BJ (cell line): ENCODE results near the gene ARFGEF3. TPM values are rescaled to one million over a fixed set of nuclear protein-coding genes. Genes with fewer than 3 reads are reported as not detected.

Experiments used
- CTCF ChIA-PET: fragments of 350-600 bp; formaldehyde crosslinking; extraction: SDS; loops from one replicate; lab custom pipeline; 2021; ENCODE audit warnings: antibody characterized with exemption, inconsistent platforms; lab: Yijun Ruan, JAX
- POLR2A ChIA-PET: fragments of 300-600 bp; sonication (Branson Sonifier 250); formaldehyde crosslinking; extraction: SDS; loops from one replicate; lab custom pipeline; 2021; ENCODE audit warnings: antibody characterized with exemption; lab: Charles Lee
- DNase-seq: peaks from one replicate; pipeline ENCODE4 v3.0.0-alpha.2; 2011; ENCODE audit warnings: low read depth
- H3K27me3 ChIP-seq: 2 replicates; pipeline ENCODE4 v1.6.0; 2011; ENCODE audit warnings: low read length; ENCODE audit not compliant: control insufficient read depth, insufficient read depth
- H3K36me3 ChIP-seq: 2 replicates; pipeline ENCODE4 v1.5.1; 2011; ENCODE audit warnings: low read length; ENCODE audit not compliant: control insufficient read depth, insufficient read depth
- H3K4me3 ChIP-seq: 2 replicates; pipeline ENCODE4 v1.5.1; 2011; ENCODE audit warnings: low read depth, mild to moderate bottlenecking, control low read depth, low read length
- CTCF ChIP-seq: IDR thresholded peaks from 2 replicates; pipeline ENCODE4 v1.5.1; 2011; ENCODE audit warnings: low read depth, mild to moderate bottlenecking, control low read depth, inconsistent platforms, low read length, moderate library complexity; ENCODE audit not compliant: insufficient read depth
- polyA plus RNA-seq: library from polyadenylated mRNA; depleted of rRNA; stranded (reverse); fragments of >200 nt; gene quantifications from 2 replicates; pipeline ENCODE4 v1.2.3, GENCODE V29; 2011

Gene ARFGEF3
- polyA plus RNA-seq, 1 experiment = 0.27 TPM

GRCh38 chr6:138128096-138128495 is 33.6 kb upstream of the ARFGEF3 start:
- H3K36me3 ChIP-seq = no peaks in the 10 kb centered on the region
- CTCF ChIA-PET = no interaction called here
- no peak for TF ChIP-seq CTCF
- POLR2A ChIA-PET = no interaction called here
- DNase-seq = no peak
- no peak overlapping the region for H3K4me3 ChIP-seq
- no peaks in the 10 kb centered on the region; the same call in 1 of the 2 replicates for H3K27me3 ChIP-seq

- CTCF ChIA-PET = interaction anchor here (1.0 kb wide), 1 partner anchor 380 kb away, joined by 3 read pairs; no protein-coding TSS in a partner anchor
- no peaks in the 10 kb centered on the region for H3K36me3 ChIP-seq
- H3K4me3 ChIP-seq = no peak overlapping the region
- H3K27me3 ChIP-seq = no peaks in the 10 kb centered on the region; the same call in 1 of the 2 replicates
- POLR2A ChIA-PET = no interaction called here
- DNase-seq = no peak
- no peak for TF ChIP-seq CTCF
These were observed 32.5 kb upstream of the ARFGEF3 start for GRCh38 chr6:138129190-138129589.

GRCh38 chr6:138142806-138143205 is 18.9 kb upstream of the ARFGEF3 start:
- no peak for TF ChIP-seq CTCF
- ChIA-PET CTCF (interaction anchor here (1.0 kb wide), 1 partner anchor 27 kb away, joined by 3 read pairs; no protein-coding TSS in a partner anchor), POLR2A (no interaction called here)

GRCh38 chr6:138145402-138145801 is 16.3 kb upstream of the ARFGEF3 start:
- Histone ChIP-seq H3K36me3 (no peaks in the 10 kb centered on the region), H3K27me3 (no peaks in the 10 kb centered on the region; the same call in 1 of the 2 replicates), H3K4me3 (no peak overlapping the region)
- ChIA-PET CTCF (no interaction called here), POLR2A (no interaction called here)
- no peak for DNase-seq
- no peak for TF ChIP-seq CTCF

More at GRCh38 chr6:138142806-138143205, 18.9 kb upstream of the ARFGEF3 start:
- H3K36me3 ChIP-seq = no peaks in the 10 kb centered on the region
- no peak for DNase-seq
- H3K4me3 ChIP-seq = no peak overlapping the region
- H3K27me3 ChIP-seq = no peaks in the 10 kb centered on the region; the same call in 1 of the 2 replicates

GRCh38 chr6:138146544-138146943 is 15.2 kb upstream of the ARFGEF3 start:
- Histone ChIP-seq H3K36me3 (no peaks in the 10 kb centered on the region), H3K4me3 (no peak overlapping the region), H3K27me3 (no peaks in the 10 kb centered on the region; the same call in 1 of the 2 replicates)
- DNase-seq = no peak
- ChIA-PET POLR2A (no interaction called here), CTCF (no interaction called here)
- TF ChIP-seq CTCF = no peak
